ENCODE data around the gene EXTL1.

EXTL1 gene

DNA sequence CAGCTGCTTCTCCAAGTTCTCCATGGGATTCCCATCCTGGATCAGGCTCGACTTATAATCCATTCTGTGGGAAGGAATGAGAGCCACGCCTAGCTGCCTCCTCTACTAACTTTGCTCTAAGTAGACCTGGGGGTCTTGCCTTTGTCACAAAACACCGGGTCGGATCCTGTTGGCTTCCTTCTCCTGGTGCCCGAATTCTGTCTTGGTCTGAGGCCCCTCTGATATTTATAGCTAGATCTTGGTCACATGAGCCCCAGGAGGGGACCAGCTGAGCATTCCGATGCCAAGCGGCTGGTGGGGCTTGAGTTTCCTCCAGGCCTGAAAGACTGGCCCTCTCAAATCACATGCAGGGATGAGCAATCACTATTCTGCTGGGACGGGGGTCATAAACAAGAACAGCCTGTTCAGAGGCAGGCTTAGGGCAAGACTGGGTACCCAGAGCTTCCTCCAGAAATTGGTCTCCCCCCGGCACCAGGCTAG lies 45.9 kb downstream of the EXTL1 start, which contains the start of gene TRIM63:
Gene TRIM63 (minus strand): TSS at position 199 of the 480 bp plus-strand sequence. CDS start 136 bp downstream, at position 63.
- Histone ChIP-seq H3K27me3 (ENCODE audit: low read depth) (peaks cover 12% of the 10 kb centered on the region; the same call in 1 of the 2 replicates), H3K4me1 (no peaks in the 10 kb centered on the region), H3K4me3 (no peak within 1 kb of the TSS), H3K36me3 (replicated peaks) (no peaks in the 10 kb centered on the region), H3K9me3 (no peaks in the 10 kb centered on the region)
- in situ Hi-C loops (cut with MboI; ENCODE audit: low sequenced_read_pairs) = no loop called here
- DNase-seq (ENCODE audit: low spot score in 2 of 2) = no peak

DNA sequence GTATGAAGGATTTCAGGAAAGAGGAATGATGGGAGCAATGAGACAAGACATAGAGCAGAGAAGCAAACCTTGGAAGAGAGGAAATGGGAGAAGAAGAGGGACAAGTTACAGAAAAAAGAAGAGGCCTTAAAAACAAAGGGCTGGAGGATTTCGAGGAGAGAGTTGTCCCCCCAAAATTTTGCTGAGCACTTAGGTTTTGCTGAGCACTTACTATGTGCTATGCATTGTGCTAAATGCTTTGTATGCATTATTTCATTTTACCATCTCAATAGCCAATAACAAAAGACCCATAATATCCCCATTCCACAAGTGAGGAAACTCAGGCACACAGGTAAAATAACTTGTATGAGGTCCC lies 48.3 kb downstream of the EXTL1 start:
- no peak overlapping the region for H3K4me3 ChIP-seq
- H3K9me3 ChIP-seq = no peaks in the 10 kb centered on the region
- no peaks in the 10 kb centered on the region for H3K36me3 ChIP-seq (replicated peaks)
- H3K27me3 ChIP-seq (ENCODE audit: low read depth) = peaks cover 21% of the 10 kb centered on the region
- in situ Hi-C loops (cut with MboI; ENCODE audit: low sequenced_read_pairs) = no loop called here
- H3K4me1 ChIP-seq = no peaks in the 10 kb centered on the region
- no peak for DNase-seq (ENCODE audit: low spot score in 2 of 2)

DNA sequence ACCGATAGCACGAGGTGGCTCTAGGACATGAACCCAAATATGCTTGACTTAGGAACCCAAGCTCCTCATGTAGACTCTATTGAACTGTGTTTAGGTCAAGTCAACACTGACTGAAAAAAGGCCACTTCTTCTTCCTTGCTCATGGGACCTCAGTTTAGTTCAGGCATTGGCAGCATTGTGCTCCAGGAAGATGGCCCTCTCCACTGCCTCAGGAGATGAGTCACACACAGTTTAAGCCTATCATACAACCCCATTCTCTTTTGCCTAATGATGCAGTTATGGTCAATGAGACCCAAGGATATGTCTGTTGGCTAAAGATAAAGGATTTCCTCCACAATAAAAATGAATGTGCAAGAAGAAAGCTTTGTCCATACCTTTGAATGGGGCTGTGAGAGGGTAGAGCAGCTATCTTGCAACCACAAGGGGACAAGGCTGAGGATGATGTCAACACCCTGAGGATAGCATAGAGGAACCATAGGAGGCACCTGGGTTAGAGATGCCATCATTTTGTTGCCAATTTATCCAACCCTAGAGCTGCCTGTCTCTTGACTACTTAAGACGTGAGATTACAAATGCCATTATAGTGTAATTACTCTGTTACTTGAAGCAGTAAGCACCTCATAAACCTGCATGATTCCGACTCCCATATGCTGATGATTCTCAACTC lies 48.9 kb downstream of the EXTL1 start:
- H3K9me3 ChIP-seq = no peaks in the 10 kb centered on the region
- no peaks in the 10 kb centered on the region for H3K36me3 ChIP-seq (replicated peaks)
- no peak for DNase-seq (ENCODE audit: low spot score in 2 of 2)
- H3K4me1 ChIP-seq = no peaks in the 10 kb centered on the region
- H3K27me3 ChIP-seq (ENCODE audit: low read depth) = peaks cover 20% of the 10 kb centered on the region
- H3K4me3 ChIP-seq = no peak overlapping the region
- in situ Hi-C loops (cut with MboI; ENCODE audit: low sequenced_read_pairs) = no loop called here

DNA sequence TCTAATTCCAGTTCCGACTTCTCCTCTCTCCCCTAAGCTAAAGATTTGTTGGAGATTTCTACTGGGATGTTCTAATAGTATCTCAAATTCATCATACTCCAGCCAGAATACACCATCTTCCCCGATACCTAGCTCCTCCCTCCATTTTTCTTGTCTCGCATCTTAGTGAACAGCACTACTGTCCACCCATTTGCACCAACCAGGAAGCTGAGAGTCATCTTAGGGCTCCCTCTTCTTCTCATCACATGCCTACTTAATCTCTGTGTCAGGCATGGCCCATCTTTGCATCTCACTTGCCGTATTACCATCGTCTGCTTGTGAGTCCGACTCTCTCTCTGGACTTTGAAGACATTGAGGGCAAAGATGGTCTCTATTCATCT lies 49.4 kb downstream of the EXTL1 start:
- Histone ChIP-seq H3K27me3 (ENCODE audit: low read depth) (peaks cover 19% of the 10 kb centered on the region), H3K4me3 (no peak overlapping the region), H3K4me1 (no peaks in the 10 kb centered on the region), H3K36me3 (replicated peaks) (no peaks in the 10 kb centered on the region), H3K9me3 (no peaks in the 10 kb centered on the region)
- no peak for DNase-seq (ENCODE audit: low spot score in 2 of 2)
- in situ Hi-C loops (cut with MboI; ENCODE audit: low sequenced_read_pairs) = no loop called here

DNA sequence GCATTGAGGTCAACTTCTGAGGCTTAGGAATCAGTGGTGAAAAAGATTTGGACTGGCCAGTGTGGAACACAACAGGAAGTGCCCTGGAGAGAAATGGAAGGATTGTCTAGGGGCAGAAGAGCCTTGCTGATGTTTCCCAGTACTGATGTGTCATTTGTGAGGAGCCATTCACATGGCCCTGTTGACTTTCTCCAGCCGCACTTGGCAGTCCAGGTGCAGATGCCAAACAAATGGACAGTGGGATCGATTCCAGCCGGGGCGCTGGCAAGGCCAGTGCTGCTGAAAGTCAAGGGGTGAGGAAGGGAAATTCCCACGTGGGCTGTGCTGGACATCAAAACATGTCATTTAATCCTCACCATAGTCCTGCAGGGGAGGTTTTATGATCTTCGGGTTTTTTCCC lies 50.7 kb downstream of the EXTL1 start:
- Histone ChIP-seq H3K9me3 (no peaks in the 10 kb centered on the region), H3K4me1 (no peaks in the 10 kb centered on the region), H3K4me3 (no peak overlapping the region), H3K27me3 (ENCODE audit: low read depth) (peaks cover 19% of the 10 kb centered on the region), H3K36me3 (replicated peaks) (no peaks in the 10 kb centered on the region)
- DNase-seq (ENCODE audit: low spot score in 2 of 2) = no peak
- in situ Hi-C loops (cut with MboI; ENCODE audit: low sequenced_read_pairs) = no loop called here

DNA sequence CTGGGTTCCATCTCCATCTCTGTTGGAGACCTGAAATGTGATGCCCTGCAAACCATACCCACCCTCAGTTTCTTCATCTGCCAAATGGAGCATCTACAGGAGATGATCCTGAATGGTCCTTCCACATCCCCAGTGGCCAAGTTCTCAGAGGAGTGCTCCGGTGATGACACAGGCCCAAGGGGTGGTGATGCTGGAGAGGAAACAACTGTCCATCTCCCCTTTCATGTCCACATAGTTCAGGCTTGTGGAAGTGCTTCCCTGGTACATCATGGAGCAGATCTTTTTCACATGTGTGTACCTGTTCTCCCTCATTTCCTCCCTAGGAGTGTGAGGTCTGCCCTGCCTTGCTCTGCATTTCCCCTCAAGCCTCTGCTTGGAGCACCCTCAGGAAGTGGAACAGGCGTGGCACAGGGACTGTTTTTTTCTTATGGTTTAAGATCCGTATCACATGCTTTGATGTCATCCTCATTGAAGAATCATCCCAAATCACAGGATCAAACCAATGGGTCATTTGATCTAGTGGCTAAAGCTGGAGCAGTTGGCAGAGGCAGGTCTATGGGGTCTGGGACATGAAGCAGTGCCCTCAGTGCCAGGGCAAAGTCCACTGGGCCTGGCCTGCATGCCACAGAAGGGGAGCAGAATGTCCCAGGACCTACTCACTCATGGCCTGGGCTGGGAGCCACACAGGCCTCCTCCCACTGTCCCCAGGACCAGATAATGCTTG lies 54.0 kb downstream of the EXTL1 start:
- Histone ChIP-seq H3K9me3 (no peaks in the 10 kb centered on the region), H3K27me3 (ENCODE audit: low read depth) (peaks cover 13% of the 10 kb centered on the region), H3K36me3 (replicated peaks) (no peaks in the 10 kb centered on the region), H3K4me3 (no peak overlapping the region), H3K4me1 (no peaks in the 10 kb centered on the region)
- no peak for DNase-seq (ENCODE audit: low spot score in 2 of 2)
- in situ Hi-C loops (cut with MboI; ENCODE audit: low sequenced_read_pairs) = no loop called here

DNA sequence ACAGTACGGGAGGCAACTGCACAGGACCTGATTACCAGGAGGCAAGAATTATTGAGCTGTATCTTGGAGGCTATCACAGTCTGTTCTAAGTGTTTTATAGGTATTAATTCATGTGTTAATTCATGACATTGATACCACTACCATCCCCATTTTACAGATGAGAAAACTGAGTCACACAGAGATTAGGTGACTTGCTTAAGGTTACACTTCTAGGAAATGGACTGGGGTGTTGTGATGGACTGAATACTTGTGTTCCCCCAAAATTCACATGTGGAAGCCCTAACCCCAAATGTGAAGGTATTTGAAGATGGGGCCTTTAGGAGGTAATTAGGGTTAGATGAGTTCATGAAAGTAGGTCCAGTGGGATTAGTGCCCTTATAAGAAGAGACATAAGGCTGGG lies 55.9 kb downstream of the EXTL1 start:
- Histone ChIP-seq H3K9me3 (no peaks in the 10 kb centered on the region), H3K4me3 (no peak overlapping the region), H3K36me3 (replicated peaks) (no peaks in the 10 kb centered on the region), H3K27me3 (ENCODE audit: low read depth) (peaks cover 9% of the 10 kb centered on the region), H3K4me1 (no peaks in the 10 kb centered on the region)
- no peak for DNase-seq (ENCODE audit: low spot score in 2 of 2)
- in situ Hi-C loops (cut with MboI; ENCODE audit: low sequenced_read_pairs) = no loop called here

DNA sequence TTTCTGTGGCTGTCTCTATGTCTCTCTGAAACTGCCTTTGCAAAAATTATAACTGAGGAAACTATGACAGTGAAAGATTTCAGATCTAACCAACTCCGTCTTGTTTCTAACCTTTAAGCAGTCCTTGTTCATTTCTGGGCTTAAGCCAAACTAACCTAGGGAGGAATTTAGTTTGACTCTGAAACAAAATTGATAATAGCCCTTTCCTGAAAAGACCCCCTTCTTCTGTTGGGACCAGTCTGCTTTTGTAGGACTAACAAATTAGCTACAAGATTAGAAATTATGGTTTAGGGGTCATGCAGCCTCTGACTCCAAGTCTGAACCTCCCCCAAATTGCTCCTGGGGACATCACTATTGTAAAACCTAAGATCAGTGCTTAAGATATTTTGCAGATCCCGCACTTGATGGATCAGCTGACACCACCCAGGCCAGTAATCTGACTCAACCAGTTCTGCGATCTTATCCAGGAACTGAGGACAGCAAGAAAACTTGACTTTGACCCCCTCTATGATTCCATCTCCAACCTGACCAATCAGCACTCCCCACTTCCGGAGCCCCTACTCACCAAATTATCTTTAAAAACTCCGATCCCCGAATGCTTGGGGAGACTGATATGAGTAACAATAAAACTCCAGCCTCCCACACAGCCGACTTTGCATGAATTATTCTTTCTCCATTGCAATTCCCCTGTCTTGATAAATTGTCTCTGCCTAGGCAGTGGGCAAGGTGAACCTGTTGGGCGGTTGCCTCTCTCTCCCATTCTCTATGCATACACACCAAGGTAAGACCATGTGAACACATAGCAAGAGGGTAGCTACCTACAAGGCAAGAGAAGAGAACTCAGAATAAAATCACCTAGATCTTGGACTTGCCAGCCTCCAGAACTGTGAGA lies 57.0 kb downstream of the EXTL1 start:
- DNase-seq (ENCODE audit: low spot score in 2 of 2) = no peak
- in situ Hi-C loops (cut with MboI; ENCODE audit: low sequenced_read_pairs) = no loop called here

DNA sequence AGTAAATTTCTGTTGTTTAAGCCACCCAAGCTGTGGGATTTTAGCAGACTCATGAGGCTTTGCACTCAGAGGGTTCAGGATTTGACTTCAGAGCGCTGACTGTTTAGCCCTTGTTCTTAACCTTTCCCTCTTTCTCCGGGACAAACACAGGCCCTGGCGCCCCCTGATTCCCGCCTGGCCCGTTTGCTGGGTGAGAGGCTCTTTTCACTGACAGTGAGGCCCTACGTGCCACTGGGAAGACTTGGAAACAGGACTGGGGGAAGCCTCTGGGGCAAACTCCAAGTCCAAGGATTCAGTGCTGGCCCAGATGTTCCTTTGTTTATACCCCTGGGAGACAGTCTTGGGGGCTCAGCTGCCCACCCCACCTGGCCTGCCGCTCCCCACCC lies 57.6 kb downstream of the EXTL1 start:
- Histone ChIP-seq H3K36me3 (replicated peaks) (no peaks in the 10 kb centered on the region), H3K4me1 (no peaks in the 10 kb centered on the region), H3K27me3 (ENCODE audit: low read depth) (peaks cover 2% of the 10 kb centered on the region; the same call in 1 of the 2 replicates), H3K9me3 (no peaks in the 10 kb centered on the region), H3K4me3 (no peak overlapping the region)
- DNase-seq (ENCODE audit: low spot score in 2 of 2) = no peak
- in situ Hi-C loops (cut with MboI; ENCODE audit: low sequenced_read_pairs) = no loop called here

More for the DNA sequence above, 57.0 kb downstream of the EXTL1 start:
- Histone ChIP-seq H3K9me3 (no peaks in the 10 kb centered on the region), H3K4me1 (no peaks in the 10 kb centered on the region), H3K36me3 (replicated peaks) (no peaks in the 10 kb centered on the region), H3K27me3 (ENCODE audit: low read depth) (peaks cover 1% of the 10 kb centered on the region; the same call in 1 of the 2 replicates), H3K4me3 (no peak overlapping the region)

DNA sequence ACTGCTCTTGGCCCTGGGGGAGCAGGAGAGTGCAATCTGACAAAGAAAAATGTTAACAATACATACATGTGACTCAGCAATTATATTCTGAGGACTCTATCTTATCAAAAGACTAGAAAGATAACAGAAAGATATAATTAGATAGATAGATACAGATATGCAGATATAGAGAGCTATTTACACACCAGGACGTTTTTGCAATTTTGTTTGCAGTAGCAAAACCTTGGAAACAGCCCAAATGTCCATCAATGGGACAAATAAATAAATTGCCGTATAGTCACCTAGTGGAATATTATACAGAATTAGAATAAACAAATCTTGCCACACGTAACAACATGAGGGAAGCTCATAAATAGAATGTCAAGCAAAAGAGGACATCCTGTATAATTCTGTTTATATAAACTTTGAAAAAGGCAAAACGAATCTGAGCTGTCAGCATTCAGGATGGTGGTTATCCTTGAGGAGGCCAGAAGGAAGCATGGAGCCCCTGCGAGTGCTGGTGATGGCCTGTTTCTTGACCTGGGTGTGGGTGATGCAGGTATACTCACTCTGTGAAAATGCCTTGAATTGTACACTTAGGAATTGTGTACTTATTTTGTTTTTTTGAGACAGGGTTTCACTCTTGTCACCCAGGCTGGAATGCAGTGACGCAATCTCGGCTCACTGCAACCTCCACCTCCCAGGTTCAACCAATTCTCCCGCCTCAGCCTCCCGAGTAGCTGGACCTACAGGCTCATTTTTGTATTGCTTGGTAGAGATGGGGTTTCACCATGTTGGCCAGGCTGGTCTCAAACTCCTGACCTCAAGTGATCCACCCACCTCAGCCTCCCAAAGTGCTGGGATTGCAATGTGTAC lies 58.6 kb downstream of the EXTL1 start:
- in situ Hi-C loops (cut with MboI; ENCODE audit: low sequenced_read_pairs) = no loop called here
- DNase-seq (ENCODE audit: low spot score in 2 of 2) = no peak
- Histone ChIP-seq H3K27me3 (ENCODE audit: low read depth) (peaks cover 2% of the 10 kb centered on the region; the same call in 1 of the 2 replicates), H3K36me3 (replicated peaks) (no peaks in the 10 kb centered on the region), H3K4me1 (no peaks in the 10 kb centered on the region), H3K9me3 (no peaks in the 10 kb centered on the region), H3K4me3 (no peak overlapping the region)

DNA sequence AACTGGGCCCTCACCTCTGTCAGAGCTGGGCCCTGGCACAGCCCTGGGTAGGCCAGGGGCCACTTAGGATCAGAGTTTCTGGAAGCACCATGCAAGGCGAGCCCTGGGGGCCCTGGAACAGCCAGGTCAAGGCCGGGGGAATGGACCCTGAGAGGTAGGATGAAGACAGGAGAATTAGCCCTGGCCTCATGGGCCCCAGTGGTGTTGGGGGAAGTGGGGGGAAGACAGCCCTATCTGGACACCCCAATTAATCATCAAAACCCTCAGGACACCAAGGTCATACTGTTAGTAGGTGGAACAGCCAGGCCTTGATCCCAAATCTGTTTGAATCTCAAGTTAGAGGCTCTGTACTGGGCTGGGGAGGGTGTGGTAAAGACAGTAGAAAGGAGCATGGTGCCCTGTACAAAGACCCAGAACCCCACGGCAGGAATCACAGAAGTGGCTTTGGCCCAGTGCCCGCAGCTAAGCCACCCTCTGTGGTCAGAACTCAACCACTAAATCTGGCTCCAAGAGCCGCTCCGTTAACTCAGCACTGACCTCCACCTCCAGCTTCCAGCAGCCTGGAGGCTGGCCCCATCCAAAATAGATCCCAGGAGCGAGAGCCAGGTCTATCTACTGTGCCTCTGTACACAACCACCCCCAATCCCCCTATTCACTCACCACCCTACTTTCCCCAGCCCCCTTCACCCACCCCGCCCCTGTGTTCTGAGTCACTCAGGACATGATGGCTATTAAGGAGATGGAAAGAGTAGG lies 59.9 kb downstream of the EXTL1 start:
- H3K4me1 ChIP-seq = no peaks in the 10 kb centered on the region
- no peaks in the 10 kb centered on the region for H3K36me3 ChIP-seq (replicated peaks)
- no peak for DNase-seq (ENCODE audit: low spot score in 2 of 2)
- H3K27me3 ChIP-seq (ENCODE audit: low read depth) = peaks cover 2% of the 10 kb centered on the region; the same call in 1 of the 2 replicates
- no peak overlapping the region for H3K4me3 ChIP-seq
- in situ Hi-C loops (cut with MboI; ENCODE audit: low sequenced_read_pairs) = no loop called here
- no peaks in the 10 kb centered on the region for H3K9me3 ChIP-seq

DNA sequence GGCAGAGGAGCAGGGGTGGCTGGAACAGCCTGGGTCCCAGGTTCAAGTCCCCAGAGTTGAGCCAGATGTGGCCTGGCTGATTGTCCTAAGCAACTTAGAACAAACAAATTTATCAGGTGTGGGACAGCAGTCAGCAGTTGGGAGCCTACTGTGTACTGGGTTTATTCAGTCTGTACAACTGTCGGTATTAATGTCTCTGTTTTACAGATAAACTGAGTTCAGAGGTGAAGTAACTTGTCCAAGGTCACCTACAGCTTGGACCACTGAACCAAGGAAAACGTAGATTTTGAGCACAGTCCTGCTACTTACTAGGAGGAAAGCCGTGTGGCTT lies 60.4 kb downstream of the EXTL1 start:
- in situ Hi-C loops (cut with MboI; ENCODE audit: low sequenced_read_pairs) = no loop called here
- Histone ChIP-seq H3K4me3 (no peak overlapping the region), H3K4me1 (no peaks in the 10 kb centered on the region), H3K9me3 (no peaks in the 10 kb centered on the region), H3K36me3 (replicated peaks) (no peaks in the 10 kb centered on the region), H3K27me3 (ENCODE audit: low read depth) (peaks cover 2% of the 10 kb centered on the region; the same call in 1 of the 2 replicates)
- DNase-seq (ENCODE audit: low spot score in 2 of 2) = no peak

Measured in HAP-1 (cell line).